Coronary artery (tissue), 2 donors: ENCODE measurements around the gene MEIS2.

Source experiments
- DNase-seq: peaks from one replicate; pipeline ENCODE4 v3.0.0-alpha.2; 2017; ENCODE audit warnings: low spot score
- H3K27ac ChIP-seq, 2 donors: fragments of 200-600 bp; sonication (generic); one replicate each; pipeline ENCODE4 v1.5.1; 2016 to 2019
- H3K4me3 ChIP-seq: fragments of 200-600 bp; sonication (generic); 2 replicates; pipeline ENCODE4 v1.5.1; 2016; ENCODE audit warnings: mild to moderate bottlenecking, moderate library complexity
- TF ChIP-seq, protein P1 (sequence below): fragments of 200-600 bp; sonication (generic); IDR thresholded peaks from one replicate; pipeline ENCODE4 v1.5.1; 2019; ENCODE audit warnings: antibody characterized with exemption

Gene MEIS2

DNA sequence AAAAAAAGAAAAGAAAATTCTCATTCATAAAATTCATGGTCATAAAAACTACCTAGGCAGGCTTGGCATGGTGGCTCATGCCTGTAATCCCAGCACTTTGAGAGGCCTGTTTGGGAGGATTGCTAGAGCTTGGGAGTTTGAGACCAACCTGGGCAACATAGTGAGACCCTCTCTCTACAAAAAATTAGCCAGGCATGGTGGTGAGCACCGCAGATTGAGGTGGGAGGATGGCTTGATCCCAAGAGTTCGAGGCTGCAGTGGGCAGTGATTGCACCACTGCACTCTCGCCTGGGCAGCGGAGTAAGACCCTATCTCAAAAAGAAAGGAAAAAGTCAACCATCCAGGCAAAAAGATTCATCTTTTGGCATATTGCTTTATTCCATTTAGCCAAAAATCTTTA, 58.5 kb downstream of the MEIS2 start:
- Histone ChIP-seq H3K4me3 (no peak overlapping the region), H3K27ac (no peak overlapping the region)
- TF ChIP-seq, protein P1, sequence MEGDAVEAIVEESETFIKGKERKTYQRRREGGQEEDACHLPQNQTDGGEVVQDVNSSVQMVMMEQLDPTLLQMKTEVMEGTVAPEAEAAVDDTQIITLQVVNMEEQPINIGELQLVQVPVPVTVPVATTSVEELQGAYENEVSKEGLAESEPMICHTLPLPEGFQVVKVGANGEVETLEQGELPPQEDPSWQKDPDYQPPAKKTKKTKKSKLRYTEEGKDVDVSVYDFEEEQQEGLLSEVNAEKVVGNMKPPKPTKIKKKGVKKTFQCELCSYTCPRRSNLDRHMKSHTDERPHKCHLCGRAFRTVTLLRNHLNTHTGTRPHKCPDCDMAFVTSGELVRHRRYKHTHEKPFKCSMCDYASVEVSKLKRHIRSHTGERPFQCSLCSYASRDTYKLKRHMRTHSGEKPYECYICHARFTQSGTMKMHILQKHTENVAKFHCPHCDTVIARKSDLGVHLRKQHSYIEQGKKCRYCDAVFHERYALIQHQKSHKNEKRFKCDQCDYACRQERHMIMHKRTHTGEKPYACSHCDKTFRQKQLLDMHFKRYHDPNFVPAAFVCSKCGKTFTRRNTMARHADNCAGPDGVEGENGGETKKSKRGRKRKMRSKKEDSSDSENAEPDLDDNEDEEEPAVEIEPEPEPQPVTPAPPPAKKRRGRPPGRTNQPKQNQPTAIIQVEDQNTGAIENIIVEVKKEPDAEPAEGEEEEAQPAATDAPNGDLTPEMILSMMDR, result no peak
- DNase-seq, result no peak

DNA sequence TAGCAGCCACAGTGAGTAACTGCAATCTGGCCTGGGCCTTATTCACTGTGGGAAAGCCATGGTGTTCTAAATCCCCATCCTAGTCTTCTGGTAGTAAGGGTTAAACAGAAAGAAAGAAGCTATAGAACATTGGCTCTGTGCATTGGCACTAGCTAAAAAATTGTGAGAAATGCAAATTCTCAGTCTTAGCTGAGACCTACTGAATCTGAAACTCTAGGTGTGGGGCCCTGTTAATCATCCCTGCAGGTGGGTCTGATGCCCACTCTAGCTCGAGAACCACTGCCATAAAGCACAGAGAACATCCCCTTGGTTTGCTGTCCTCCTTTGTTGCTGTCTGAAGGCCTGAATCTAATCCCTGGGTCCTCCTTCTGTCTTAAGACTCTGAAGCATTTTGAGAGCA, 59.3 kb downstream of the MEIS2 start:
- TF ChIP-seq, protein P1, result no peak
- no peak overlapping the region for H3K27ac ChIP-seq
- H3K4me3 ChIP-seq, result no peak overlapping the region
- DNase-seq, result no peak

DNA sequence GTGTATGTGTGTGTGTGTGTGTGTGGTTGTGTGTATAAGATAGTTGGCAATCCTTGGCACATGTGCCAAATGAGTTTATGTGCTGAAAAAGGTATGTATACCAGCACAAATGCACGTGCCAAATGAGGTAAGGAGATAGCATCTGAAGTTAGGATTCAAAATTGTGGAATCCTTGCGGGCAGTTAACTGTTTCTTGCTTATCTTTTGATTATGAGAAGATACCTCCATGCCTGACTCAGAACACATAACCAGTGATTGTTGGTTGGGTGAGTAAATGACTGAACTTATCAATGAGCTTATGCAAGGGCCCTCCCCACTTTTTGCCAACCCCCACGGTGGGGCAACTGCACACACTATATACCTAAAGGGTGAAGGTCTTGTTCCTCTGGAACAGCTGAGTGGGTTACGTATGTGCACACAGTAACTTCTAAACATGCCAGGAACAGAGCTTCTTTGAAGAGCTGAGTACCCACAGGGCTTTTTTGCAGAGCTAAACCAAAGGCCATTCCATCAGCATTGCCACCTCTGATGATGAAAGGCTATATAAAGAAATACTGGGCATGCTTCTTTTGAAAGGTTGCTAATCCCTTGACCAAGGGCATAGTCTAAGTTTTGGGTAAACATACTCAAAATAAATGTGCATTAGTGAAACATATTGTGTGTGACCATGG, 60.1 kb downstream of the MEIS2 start:
- Histone ChIP-seq H3K27ac (no peak overlapping the region), H3K4me3 (no peak overlapping the region)
- no peak for DNase-seq
- TF ChIP-seq, protein P1, result no peak

DNA sequence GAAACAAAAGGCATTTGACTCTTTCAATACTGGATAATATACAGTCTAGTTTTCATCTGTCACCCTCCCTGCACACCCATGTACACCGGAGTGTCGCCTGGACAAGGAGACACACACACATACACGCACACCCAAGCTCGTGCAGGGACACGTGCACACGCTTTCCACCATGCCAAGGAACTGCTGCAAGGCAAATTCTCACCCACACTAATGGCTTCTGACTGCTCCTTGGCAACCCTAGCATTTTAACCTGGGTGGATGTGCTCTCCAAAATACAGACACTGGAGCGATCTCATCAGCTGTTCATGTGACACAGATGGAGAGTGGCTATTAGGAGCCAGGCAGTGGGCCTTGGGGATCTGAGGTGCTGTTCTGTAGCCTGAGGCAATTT, 61.6 kb downstream of the MEIS2 start:
- no peak overlapping the region for H3K27ac ChIP-seq
- DNase-seq, result no peak
- no peak overlapping the region for H3K4me3 ChIP-seq
- TF ChIP-seq, protein P1, result no peak

DNA sequence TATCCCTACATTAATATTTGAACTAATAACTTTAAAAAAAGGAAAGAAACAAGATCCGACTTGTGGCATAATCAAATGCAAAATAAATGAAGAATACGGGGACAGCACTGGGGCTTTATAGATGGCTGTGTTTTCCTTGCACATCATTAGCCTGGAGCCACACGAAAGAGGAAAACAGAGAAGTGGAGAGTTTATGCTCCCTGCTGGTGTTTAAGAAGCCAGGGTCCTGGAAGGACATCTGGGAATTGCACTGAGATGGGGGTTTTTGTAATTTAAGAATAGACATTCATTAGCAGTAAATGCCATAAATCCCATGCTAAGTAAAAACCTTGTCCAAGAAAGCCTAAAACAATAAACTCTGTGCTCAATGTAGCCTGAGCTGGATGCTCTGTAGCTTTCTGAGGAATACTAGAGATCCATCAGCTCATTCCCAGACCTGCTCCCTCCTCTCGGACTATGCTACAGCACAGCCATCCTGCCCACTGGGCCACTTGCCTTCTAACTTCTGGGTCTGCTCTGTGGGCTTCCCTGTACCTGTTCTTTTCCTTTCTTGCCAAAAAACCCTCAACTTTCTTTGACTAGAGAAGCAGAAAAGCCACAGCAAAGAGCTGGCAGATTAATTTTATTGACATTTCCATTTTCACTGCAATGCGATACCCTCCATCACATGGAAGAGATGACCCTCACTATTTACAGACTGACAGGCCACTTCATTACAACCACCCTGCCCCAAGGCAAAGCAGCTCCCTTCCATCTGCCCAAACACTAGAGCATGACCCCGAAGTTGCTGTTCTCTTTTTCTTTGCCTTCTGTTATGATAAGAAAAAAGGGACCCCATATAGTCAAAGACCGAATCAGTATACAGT, 62.3 kb downstream of the MEIS2 start:
- H3K4me3 ChIP-seq, result no peak overlapping the region
- TF ChIP-seq, protein P1, result no peak
- DNase-seq, result no peak
- no peak overlapping the region for H3K27ac ChIP-seq

DNA sequence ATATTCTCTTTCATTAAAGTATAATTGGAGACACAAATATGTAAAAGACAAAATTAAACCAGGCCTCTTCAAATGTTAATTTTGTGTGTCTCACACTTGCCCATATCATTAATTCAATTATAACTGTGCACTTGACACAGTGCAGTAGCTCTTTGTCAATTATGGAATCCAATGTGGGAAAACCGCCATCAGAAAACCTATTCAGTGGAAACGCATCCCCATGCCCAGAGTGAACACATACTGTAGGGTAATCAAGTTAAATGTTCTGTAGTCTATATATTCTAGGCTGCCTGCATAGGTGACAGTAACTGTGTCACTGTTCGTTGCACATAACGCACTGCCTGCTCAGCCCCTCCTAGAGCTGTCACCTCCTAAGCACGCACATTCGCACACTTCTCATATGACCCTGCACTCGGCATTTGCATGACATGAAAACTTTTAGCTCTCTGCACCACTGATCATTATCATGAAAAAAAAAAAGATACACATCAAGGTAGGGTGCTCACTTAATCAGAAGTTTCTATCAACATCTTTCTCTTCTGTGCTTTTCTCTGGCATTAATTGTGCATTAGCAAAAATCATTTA, 63.2 kb downstream of the MEIS2 start:
- no peak for DNase-seq
- TF ChIP-seq, protein P1, result no peak
- no peak overlapping the region for H3K4me3 ChIP-seq
- H3K27ac ChIP-seq, result no peak overlapping the region
